Uterus (tissue), 4 donors: ENCODE results near the gene IQSEC2. TPM values are rescaled to one million over a fixed set of nuclear protein-coding genes. Genes with fewer than 3 reads are reported as not detected.

ENCODE experiments used
- DNase-seq, 2 donors: peaks; one replicate each; pipeline ENCODE4 v3.0.0-alpha.2; 2019 to 2020
- H3K27ac ChIP-seq, 2 donors: fragments of 200-600 bp; sonication (generic); 1 replicate in 1 of 2; 2 replicates in 1 of 2; pipeline ENCODE4 v1.5.1; 2016 to 2018
- H3K27me3 ChIP-seq, 2 donors: fragments of 200-600 bp; sonication (generic); one replicate each; pipeline ENCODE4 v1.5.1; 2018 to 2019; ENCODE audit warnings: control low read depth in 1 of 2
- H3K36me3 ChIP-seq, 2 donors: fragments of 200-600 bp; sonication (generic); one replicate each; pipeline ENCODE4 v1.5.1; 2019; ENCODE audit warnings: control low read depth in 1 of 2
- H3K4me1 ChIP-seq, 2 donors: fragments of 200-600 bp; sonication (generic); one replicate each; pipeline ENCODE4 v1.5.1; 2018 to 2019; ENCODE audit warnings: control low read depth in 1 of 2
- H3K4me3 ChIP-seq, 2 donors: fragments of 200-600 bp; sonication (generic); 1 replicate in 1 of 2; 2 replicates in 1 of 2; pipeline ENCODE4 v1.5.1; 2018 to 2019; ENCODE audit warnings: mild to moderate bottlenecking in 1 of 2
- H3K9me3 ChIP-seq, 2 donors: fragments of 200-600 bp; sonication (generic); one replicate each; pipeline ENCODE4 v1.5.1; 2019; ENCODE audit warnings: control low read depth in 1 of 2
- POLR2A ChIP-seq, 2 donors: fragments of 450-650 bp; IDR thresholded peaks; one replicate each; pipeline ENCODE4 v1.6.1; 2016; ENCODE audit warnings: antibody characterized with exemption in 2 of 2, mild to moderate bottlenecking in 1 of 2, moderate library complexity in 1 of 2
- intact Hi-C: fragments of 100-400 bp; cut with DNase I; formaldehyde crosslinking; loops from one replicate; pipeline ENCODE4 v1.15.1; 2023; ENCODE audit warnings: low total_unique reads
- total RNA-seq, 4 donors: library from RNA; depleted of rRNA in 3 of 4; stranded (reverse); fragments of >200 nt in 3 of 4; gene quantifications; one replicate each; pipeline versions ENCODE4 v1.1.0 to v1.2.4, GENCODE V29; 2014 to 2023
- TF ChIP-seq, protein P1 (sequence below), 4 experiments: fragments of 200-600 bp in 2 of 4; fragments of 450-650 bp in 2 of 4; sonication (generic) in 2 of 4; IDR thresholded peaks; one replicate each; pipeline ENCODE4 v1.5.1; 2016 to 2019; ENCODE audit warnings: antibody characterized with exemption in 4 of 4, mild to moderate bottlenecking in 2 of 4, moderate library complexity in 1 of 4
- donor health status: DM: yes; HTN: yes; CAD: no.

IQSEC2 gene
- total RNA-seq, 4 donors from 2014 or later: 4.1 to 31.6 (median 8.9) TPM

GRCh38 chrX:53236025-53236679, 45.2 kb downstream of the IQSEC2 start:
- Histone ChIP-seq H3K36me3 (no peaks in the 10 kb centered on the region), H3K4me3 (no peak overlapping the region), H3K27ac (no peak overlapping the region), H3K9me3 (no peaks in the 10 kb centered on the region), H3K4me1 (no peaks in the 10 kb centered on the region), H3K27me3 (no peaks in the 10 kb centered on the region)
- DNase-seq: no peak
- TF ChIP-seq POLR2A (IDR thresholded peaks at IDR 0.05): no peak
- TF ChIP-seq, protein P1, sequence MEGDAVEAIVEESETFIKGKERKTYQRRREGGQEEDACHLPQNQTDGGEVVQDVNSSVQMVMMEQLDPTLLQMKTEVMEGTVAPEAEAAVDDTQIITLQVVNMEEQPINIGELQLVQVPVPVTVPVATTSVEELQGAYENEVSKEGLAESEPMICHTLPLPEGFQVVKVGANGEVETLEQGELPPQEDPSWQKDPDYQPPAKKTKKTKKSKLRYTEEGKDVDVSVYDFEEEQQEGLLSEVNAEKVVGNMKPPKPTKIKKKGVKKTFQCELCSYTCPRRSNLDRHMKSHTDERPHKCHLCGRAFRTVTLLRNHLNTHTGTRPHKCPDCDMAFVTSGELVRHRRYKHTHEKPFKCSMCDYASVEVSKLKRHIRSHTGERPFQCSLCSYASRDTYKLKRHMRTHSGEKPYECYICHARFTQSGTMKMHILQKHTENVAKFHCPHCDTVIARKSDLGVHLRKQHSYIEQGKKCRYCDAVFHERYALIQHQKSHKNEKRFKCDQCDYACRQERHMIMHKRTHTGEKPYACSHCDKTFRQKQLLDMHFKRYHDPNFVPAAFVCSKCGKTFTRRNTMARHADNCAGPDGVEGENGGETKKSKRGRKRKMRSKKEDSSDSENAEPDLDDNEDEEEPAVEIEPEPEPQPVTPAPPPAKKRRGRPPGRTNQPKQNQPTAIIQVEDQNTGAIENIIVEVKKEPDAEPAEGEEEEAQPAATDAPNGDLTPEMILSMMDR (IDR thresholded peaks at IDR 0.05): no peak
- intact Hi-C loops: no loop called here

DNA sequence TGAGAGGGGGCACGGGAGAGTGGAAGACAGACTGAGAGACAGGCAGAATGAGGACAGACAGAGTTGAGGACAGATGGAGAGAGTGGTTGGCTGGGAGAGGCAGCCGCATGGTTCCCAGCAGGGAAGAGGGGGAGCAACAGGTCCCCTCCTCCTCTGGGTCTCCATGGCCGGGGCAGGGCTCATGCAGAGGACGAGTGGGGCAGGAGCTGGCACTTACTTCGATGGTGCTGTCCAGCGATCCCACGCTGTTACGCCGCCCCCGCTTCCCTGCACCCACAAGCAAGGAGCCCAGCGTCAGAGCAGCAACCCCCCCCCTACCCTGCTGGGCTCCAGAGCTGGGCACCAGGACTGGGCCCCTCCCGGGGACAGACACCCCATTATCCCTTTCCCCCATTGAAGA, 45.8 kb downstream of the IQSEC2 start:
- H3K9me3 ChIP-seq: no peaks in the 10 kb centered on the region
- intact Hi-C loops: no loop called here
- no peaks in the 10 kb centered on the region for H3K4me1 ChIP-seq
- no peak overlapping the region for H3K27ac ChIP-seq
- DNase-seq: no peak
- TF ChIP-seq POLR2A (IDR thresholded peaks at IDR 0.05): no peak
- TF ChIP-seq, protein P1 (IDR thresholded peaks at IDR 0.05): no peak
- H3K27me3 ChIP-seq: no peaks in the 10 kb centered on the region
- no peaks in the 10 kb centered on the region for H3K36me3 ChIP-seq
- H3K4me3 ChIP-seq: no peak overlapping the region

DNA sequence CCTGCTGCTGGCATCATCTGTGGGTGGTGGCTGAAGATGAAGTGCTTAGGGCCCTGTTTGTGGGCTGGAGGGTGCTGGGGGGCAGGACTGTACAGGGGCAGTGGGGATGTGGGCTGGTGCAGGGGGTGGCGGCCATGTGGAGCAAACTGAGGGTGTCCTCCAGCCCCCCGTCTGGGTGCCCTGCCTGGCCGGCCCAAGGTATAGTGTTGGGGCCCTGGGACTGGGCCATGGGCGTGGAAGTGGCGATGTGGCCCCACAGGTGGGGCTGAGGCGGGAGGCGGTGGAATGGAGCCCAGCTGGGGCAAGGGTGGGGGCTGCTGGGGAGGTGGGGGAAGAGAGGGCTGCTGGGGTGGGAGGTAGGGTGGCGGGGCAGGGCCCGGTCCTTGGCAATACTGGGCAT, 46.9 kb downstream of the IQSEC2 start:
- DNase-seq: no peak
- no peak overlapping the region for H3K27ac ChIP-seq
- TF ChIP-seq, protein P1 (IDR thresholded peaks at IDR 0.05): no peak
- no peak for TF ChIP-seq POLR2A (IDR thresholded peaks at IDR 0.05)
- no peak overlapping the region for H3K4me3 ChIP-seq
- H3K36me3 ChIP-seq: no peaks in the 10 kb centered on the region
- no peaks in the 10 kb centered on the region for H3K27me3 ChIP-seq
- H3K4me1 ChIP-seq: no peaks in the 10 kb centered on the region
- H3K9me3 ChIP-seq: no peaks in the 10 kb centered on the region
- intact Hi-C loops: no loop called here

DNA sequence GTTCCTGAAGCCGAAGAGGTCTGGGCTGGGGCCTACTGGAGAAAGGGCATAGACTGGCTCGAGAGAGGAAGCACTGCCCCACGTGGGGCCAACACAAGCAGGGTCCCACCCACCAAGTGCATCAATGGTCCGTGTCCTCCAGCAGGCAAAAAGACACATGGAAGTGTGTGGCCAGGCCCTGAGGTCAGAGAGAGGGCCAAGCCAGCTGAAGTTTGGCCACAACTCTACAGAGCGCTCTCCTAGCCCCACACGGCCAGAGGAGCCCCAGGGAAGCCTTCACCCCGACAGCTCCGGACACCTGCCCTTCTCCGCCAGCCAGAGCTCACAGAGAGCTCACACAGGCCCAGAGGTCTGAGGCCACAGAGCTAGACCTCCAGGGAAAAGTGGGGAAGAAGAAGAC, 47.8 kb downstream of the IQSEC2 start:
- H3K4me1 ChIP-seq: no peaks in the 10 kb centered on the region
- intact Hi-C loops: no loop called here

DNA sequence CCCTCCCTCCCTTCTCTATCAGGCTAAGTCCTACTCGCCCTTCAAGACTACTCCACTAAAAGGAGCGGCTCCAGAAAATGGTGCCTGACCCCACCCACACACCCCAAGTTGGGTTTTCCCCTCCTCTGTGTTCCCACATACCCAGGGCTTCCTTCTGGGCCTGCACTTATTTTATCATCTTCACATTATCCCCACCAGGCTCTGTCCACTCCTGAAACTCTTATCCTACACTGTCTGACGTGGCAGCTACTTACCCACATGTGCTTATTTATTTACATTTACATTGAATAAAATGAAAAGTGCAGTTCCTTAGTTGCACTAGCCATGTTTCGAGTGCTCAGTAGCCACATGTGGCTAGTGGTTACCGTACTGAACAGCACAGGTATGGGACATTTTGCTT, 51.3 kb downstream of the IQSEC2 start:
- H3K4me3 ChIP-seq: no peak overlapping the region
- H3K27ac ChIP-seq: no peak overlapping the region
- no peaks in the 10 kb centered on the region for H3K36me3 ChIP-seq
- TF ChIP-seq, protein P1 (IDR thresholded peaks at IDR 0.05): no peak
- TF ChIP-seq POLR2A (IDR thresholded peaks at IDR 0.05): no peak
- H3K9me3 ChIP-seq: no peaks in the 10 kb centered on the region
- no peaks in the 10 kb centered on the region for H3K27me3 ChIP-seq
- H3K4me1 ChIP-seq: no peaks in the 10 kb centered on the region
- DNase-seq: no peak
- intact Hi-C loops: no loop called here

More for the DNA sequence above, 47.8 kb downstream of the IQSEC2 start:
- Histone ChIP-seq H3K27me3 (no peaks in the 10 kb centered on the region), H3K36me3 (no peaks in the 10 kb centered on the region), H3K9me3 (no peaks in the 10 kb centered on the region), H3K27ac (no peak overlapping the region), H3K4me3 (no peak overlapping the region)
- DNase-seq: no peak
- TF ChIP-seq POLR2A (IDR thresholded peaks at IDR 0.05): no peak
- TF ChIP-seq, protein P1 (IDR thresholded peaks at IDR 0.05): no peak
